A673 (cell line): Measurements from ENCODE around the gene ALX4. TPM values are rescaled to one million over a fixed set of nuclear protein-coding genes. Genes with fewer than 3 reads are reported as not detected.
A peak's percentile ranks its signal among the peaks of the same experiment; 100 is the strongest.

ENCODE experiments used
- BruUV-seq: library from RNA; stranded (reverse); fragments of 400-500 nt; replicated peaks from 2 replicates; lab custom pipeline; 2021; lab: Mats Ljungman, UMichigan
- CTCF ChIA-PET: fragments of 300-600 bp; sonication (Branson Sonifier 250); formaldehyde crosslinking; loops from one replicate; lab custom pipeline; 2022; ENCODE audit warnings: antibody characterized with exemption; lab: Charles Lee
- POLR2A ChIA-PET: fragments of 300-600 bp; sonication (Branson Sonifier 250); formaldehyde crosslinking; loops from one replicate; lab custom pipeline; 2022; ENCODE audit warnings: antibody characterized with exemption; ENCODE audit not compliant: low non-redundant PET; lab: Charles Lee
- DNase-seq: peaks from one replicate; pipeline ENCODE4 v3.0.0-alpha.2; 2015; ENCODE audit warnings: low spot score
- H3K27ac ChIP-seq: fragments of 200-600 bp; sonication (generic); 2 replicates; pipeline ENCODE4 v1.5.1; 2016; ENCODE audit warnings: mixed run types, low read depth, mild to moderate bottlenecking, mixed read lengths, antibody characterized with exemption, low read length; ENCODE audit not compliant: poor library complexity, severe bottlenecking
- H3K27me3 ChIP-seq: fragments of 200-600 bp; sonication (generic); replicated peaks from 2 replicates; pipeline ENCODE4 v1.6.1; 2017; ENCODE audit warnings: mixed run types, low read depth, mild to moderate bottlenecking, mixed read lengths, antibody characterized with exemption, low read length; ENCODE audit not compliant: insufficient read depth, poor library complexity
- H3K36me3 ChIP-seq: fragments of 200-600 bp; sonication (generic); 2 replicates; pipeline ENCODE4 v1.6.1; 2016; ENCODE audit warnings: mixed run types, mild to moderate bottlenecking, mixed read lengths, antibody characterized with exemption, low read length; ENCODE audit not compliant: insufficient read depth, poor library complexity, severe bottlenecking
- H3K4me1 ChIP-seq: fragments of 200-600 bp; sonication (generic); 2 replicates; pipeline ENCODE4 v1.6.1; 2017; ENCODE audit warnings: mixed run types, mild to moderate bottlenecking, mixed read lengths, antibody characterized with exemption, low read length; ENCODE audit not compliant: insufficient read depth, poor library complexity, severe bottlenecking
- H3K4me3 ChIP-seq: fragments of 200-600 bp; sonication (generic); 2 replicates; pipeline ENCODE4 v1.5.1; 2016; ENCODE audit warnings: low read depth, mixed run types, mild to moderate bottlenecking, mixed read lengths, low read length; ENCODE audit not compliant: poor library complexity, severe bottlenecking
- H3K9me3 ChIP-seq: fragments of 200-600 bp; sonication (generic); 2 replicates; pipeline ENCODE4 v1.6.1; 2016; ENCODE audit warnings: mixed run types, low read depth, mild to moderate bottlenecking, mixed read lengths, antibody characterized with exemption, low read length; ENCODE audit not compliant: poor library complexity, severe bottlenecking
- EZH2 ChIP-seq: fragments of 200-600 bp; sonication (generic); IDR thresholded peaks from 2 replicates; pipeline ENCODE4 v1.6.1; 2017; ENCODE audit warnings: borderline replicate concordance, low read depth, mild to moderate bottlenecking, mixed read lengths, antibody characterized with exemption, low read length; ENCODE audit not compliant: poor library complexity, severe bottlenecking
- intact Hi-C: fragments of 100-400 bp; cut with micrococcal nuclease; formaldehyde crosslinking; loops from one replicate; pipeline ENCODE4 v1.10.0; 2022; ENCODE audit not compliant: unreplicated experiment
- total RNA-seq: library from RNA; stranded (reverse); gene quantifications from 2 replicates; pipeline ENCODE4 v1.2.3, GENCODE V29; 2021
- TF ChIP-seq, protein P1 (sequence below): fragments of 300-800, 200-600 bp; sonication (generic); conservative IDR thresholded peaks from 2 replicates; pipeline ENCODE4 v1.5.1; 2017; ENCODE audit warnings: low read depth, mild to moderate bottlenecking, antibody characterized with exemption, low read length, moderate library complexity, mixed read lengths

ALX4 gene
- total RNA-seq, 1 experiment from 2014 or later: 135 TPM

DNA sequence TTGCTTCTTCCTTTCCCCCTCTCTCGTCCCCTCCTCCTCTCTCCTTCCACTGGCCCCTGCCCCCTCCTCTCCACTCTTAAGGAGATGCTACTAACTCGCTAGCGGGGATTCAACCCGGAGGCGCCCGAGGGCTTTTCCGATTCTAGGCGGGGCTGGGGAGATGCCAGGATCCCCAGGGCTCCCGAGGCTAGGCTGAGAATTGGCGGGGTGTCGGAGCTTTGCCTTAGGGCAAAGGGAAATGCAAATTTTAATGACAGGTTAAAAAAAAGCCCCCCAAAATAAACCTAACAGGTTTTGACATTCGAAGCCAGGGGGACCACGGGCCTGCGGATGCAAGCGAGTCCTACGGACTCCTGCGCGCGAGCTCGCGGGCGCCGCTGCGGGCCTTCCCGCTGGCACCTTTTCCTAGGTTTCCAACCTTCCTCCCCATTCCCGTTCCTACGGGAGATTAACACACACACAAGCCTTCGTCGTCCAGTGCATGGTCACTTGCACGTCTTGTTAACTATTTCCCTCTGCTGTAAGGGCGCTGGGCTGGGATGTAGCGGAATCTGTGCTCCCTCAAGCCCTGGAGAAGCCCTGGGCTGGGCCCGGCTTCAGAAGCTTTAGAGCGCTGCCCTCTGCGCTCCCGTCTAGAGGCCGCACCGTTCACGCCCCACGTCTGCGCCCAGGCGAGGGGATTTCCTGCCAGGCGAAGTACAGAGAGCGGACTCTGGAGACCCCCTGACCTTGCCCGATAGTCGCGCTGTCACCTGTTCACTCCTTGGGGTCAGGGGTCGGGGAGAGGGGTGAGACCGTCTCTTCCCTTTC is 729 bp upstream of the ALX4 start:
- peak; percentile 98 for DNase-seq
- TSS peak; percentile 23 for BruUV-seq
- Histone ChIP-seq H3K27me3 (no peaks in the 10 kb centered on the region), H3K4me1 (peaks cover 33% of the 10 kb centered on the region), H3K36me3 (peaks cover 13% of the 10 kb centered on the region), H3K4me3 (peak overlapping the region; percentile 78), H3K9me3 (no peaks in the 10 kb centered on the region), H3K27ac (peak overlapping the region; percentile 92)
- TF ChIP-seq EZH2: no peak
- TF ChIP-seq, protein P1, sequence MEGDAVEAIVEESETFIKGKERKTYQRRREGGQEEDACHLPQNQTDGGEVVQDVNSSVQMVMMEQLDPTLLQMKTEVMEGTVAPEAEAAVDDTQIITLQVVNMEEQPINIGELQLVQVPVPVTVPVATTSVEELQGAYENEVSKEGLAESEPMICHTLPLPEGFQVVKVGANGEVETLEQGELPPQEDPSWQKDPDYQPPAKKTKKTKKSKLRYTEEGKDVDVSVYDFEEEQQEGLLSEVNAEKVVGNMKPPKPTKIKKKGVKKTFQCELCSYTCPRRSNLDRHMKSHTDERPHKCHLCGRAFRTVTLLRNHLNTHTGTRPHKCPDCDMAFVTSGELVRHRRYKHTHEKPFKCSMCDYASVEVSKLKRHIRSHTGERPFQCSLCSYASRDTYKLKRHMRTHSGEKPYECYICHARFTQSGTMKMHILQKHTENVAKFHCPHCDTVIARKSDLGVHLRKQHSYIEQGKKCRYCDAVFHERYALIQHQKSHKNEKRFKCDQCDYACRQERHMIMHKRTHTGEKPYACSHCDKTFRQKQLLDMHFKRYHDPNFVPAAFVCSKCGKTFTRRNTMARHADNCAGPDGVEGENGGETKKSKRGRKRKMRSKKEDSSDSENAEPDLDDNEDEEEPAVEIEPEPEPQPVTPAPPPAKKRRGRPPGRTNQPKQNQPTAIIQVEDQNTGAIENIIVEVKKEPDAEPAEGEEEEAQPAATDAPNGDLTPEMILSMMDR: peak; percentile 20; the same call in 1 of the 2 replicates
- CTCF ChIA-PET: interaction anchor here (0.6 kb wide), 1 partner anchor 179 kb away, joined by 14 read pairs; no protein-coding TSS in a partner anchor
- intact Hi-C loops: loop anchor here (1.0 kb wide), 1 partner anchor 177 kb away; no protein-coding TSS in a partner anchor
- POLR2A ChIA-PET: interaction anchor here (0.7 kb wide), 1 partner anchor 10 kb away, joined by 3 read pairs; no protein-coding TSS in a partner anchor

DNA sequence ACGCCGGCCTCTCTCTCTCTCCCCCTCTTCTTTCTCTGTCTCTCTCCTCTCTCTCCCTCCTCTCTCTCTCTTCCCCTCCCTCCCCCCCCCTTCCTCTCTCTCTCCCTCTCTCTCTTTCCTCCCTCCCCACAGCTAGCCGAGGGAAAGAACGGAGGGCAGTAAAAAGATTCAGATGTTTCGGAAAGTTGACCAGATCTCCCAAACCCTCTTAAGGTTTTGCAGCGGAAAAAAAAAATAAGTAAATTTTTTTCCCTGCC is 195 bp upstream of the ALX4 start:
- POLR2A ChIA-PET: interaction anchor here (0.7 kb wide), 1 partner anchor 10 kb away, joined by 3 read pairs; no protein-coding TSS in a partner anchor
- no peaks in the 10 kb centered on the region for H3K27me3 ChIP-seq
- BruUV-seq: no TSS peak

DNA sequence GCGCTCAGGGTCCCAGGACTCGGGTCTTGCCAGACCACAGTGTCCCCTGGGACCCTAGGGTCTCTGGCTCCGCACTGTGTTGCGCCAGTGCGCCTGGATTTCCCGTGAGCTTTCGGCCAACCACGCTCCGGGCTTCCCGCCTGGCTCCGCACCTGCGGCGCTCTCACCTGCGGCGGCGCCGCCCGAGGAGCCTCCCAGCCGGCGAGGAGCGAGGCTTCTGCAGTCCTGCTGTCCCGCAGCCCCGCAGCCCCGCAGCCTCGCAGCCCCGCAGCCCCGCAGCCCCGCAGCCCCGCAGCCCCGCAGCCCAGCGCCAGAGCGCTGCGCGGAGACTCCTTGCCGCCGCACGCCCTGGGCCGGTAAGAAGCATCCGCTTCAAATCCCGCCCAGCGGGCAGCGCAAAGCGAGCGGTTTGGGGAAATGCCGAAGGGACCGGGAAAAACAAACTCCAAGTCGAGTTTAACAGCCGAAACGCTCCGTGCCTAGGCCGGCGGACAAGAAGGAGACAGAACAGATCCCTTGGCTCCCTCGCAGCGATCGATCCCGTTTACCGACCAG is 939 bp downstream of the ALX4 start:
- ChIA-PET CTCF (no interaction called here), POLR2A (no interaction called here)
- TF ChIP-seq EZH2: no peak
- TF ChIP-seq, protein P1: no peak
- intact Hi-C loops: loop anchor here (5.0 kb wide), 1 partner anchor 117 kb away; no protein-coding TSS in a partner anchor
- peak overlapping the region; percentile 78 for H3K4me3 ChIP-seq
- H3K4me1 ChIP-seq: peaks cover 35% of the 10 kb centered on the region
- no peaks in the 10 kb centered on the region for H3K9me3 ChIP-seq
- H3K27ac ChIP-seq: peak overlapping the region; percentile 92
- peaks cover 30% of the 10 kb centered on the region for H3K36me3 ChIP-seq
- H3K27me3 ChIP-seq: no peaks in the 10 kb centered on the region
- DNase-seq: no peak
- no TSS peak for BruUV-seq

More for the DNA sequence above, 195 bp upstream of the ALX4 start:
- TF ChIP-seq, protein P1: no peak
- TF ChIP-seq EZH2: no peak
- intact Hi-C loops: loop anchor here (1.0 kb wide), 1 partner anchor 177 kb away; no protein-coding TSS in a partner anchor
- DNase-seq: no peak
- Histone ChIP-seq H3K4me1 (peaks cover 31% of the 10 kb centered on the region), H3K36me3 (peaks cover 18% of the 10 kb centered on the region), H3K9me3 (no peaks in the 10 kb centered on the region), H3K4me3 (peak overlapping the region; percentile 78), H3K27ac (peak overlapping the region; percentile 92)
- CTCF ChIA-PET: interaction anchor here (0.6 kb wide), 1 partner anchor 178 kb away, joined by 14 read pairs; no protein-coding TSS in a partner anchor
